HG03135 (cell line): ENCODE data around the gene OLFML1.
A peak's percentile ranks its signal among the peaks of the same experiment; 100 is the strongest.

ENCODE experiments used
- ATAC-seq: cut with Tn5 transposase; IDR thresholded peaks from one replicate; pipeline ENCODE4 v1.9.1; 2021; ENCODE audit warnings: mild to moderate bottlenecking, moderate library complexity; ENCODE audit not compliant: unreplicated experiment

The OLFML1 gene

DNA sequence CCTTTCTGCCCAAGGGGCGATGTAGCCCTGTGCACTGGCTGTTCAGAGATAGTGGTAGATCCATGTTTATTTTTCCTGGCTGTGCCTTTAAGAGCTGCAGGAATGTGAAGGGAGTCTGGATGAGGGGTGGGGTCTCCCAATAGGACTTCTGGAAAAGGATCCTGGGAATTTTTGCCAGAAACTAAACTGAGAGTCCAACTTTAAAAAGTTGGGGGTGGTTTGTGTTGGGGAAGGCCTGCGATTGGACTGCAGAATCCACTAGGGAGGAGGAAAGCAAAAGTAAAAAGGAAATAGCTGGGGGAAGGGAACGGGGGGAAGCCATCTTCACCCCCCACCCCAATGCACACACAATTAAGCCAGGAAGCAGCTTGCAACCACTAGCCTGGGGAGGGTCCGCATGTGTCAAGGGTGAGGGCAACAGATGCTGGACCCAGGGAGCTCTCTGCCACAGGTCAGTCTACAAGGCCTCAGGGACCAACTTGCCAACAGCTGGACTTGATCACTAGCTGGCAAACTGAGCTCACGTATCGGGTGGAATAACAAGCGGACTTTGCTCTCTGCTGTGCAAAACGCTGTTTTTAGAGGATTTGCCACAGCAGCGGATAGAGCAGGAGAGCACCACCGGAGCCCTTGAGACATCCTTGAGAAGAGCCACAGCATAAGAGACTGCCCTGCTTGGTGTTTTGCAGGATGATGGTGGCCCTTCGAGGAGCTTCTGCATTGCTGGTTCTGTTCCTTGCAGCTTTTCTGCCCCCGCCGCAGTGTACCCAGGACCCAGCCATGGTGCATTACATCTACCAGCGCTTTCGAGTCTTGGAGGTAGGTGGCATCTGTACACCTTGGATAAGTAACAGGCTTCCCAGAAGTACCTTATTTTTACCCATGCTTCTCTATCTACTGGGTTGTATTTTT, at the start of gene OLFML1:
OLFML1 (plus strand) TSS at position 321 of the 912 bp plus-strand sequence; CDS start at position 691, 370 bp downstream.
- ATAC-seq: no peak

DNA sequence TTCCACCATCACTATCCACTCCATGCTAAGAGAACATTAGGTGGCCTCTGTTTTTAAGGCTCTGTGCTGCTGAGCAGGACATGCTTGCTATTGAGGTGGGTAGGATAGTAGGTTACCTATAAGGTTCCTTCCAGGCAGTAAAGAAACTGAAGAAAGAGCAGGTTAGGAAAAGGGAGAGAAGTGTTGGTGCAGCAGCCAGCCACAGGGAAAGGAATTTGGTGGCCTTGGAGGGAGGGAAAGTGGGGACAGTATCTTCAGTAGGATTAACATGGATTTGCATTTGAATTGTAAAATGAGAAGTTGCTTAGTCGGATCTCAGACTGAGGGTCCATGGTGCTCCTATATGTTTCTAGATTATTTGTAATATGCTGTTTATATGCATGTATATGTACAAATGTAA, 49.2 kb upstream of the OLFML1 start:
- ATAC-seq: no peak

DNA sequence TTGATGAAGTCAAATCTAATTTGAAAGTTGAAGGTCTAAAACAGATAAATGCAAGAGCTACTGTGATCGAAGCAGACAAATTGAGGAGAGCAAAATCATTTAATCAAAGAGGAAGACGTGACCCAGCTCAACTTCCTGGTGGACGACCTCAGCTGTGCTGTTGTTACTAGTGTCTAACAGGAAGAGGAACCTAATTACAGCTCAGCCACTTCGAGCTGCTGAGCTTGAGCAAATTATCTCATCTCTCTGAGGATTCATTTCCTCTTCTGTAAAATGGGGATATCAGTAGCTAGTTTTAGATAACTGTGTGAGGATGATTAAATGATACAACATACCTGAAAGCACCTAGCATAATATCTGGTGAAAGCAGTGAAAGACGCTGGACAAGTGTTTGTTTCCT, 48.6 kb upstream of the OLFML1 start:
- peak; percentile 71 for ATAC-seq

DNA sequence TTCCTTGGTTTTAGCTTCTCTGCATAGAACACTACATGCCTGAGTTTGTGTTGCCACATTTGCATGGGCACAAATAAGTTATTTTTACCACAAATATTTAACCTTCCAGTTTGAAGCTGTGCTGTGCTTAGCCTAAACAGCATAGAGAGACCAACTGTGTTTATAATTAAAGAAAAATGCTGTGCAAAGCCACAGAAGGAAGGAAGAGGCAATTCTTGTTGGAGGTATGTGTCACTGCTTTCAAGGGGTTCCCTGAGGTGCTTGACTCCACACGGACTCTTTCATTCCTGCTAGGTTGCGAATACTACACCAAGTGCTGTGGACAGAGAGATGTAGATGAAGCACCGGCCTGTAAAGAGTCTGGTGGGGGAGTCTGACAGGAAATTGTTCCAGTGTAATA, 47.6 kb upstream of the OLFML1 start:
- no peak for ATAC-seq

DNA sequence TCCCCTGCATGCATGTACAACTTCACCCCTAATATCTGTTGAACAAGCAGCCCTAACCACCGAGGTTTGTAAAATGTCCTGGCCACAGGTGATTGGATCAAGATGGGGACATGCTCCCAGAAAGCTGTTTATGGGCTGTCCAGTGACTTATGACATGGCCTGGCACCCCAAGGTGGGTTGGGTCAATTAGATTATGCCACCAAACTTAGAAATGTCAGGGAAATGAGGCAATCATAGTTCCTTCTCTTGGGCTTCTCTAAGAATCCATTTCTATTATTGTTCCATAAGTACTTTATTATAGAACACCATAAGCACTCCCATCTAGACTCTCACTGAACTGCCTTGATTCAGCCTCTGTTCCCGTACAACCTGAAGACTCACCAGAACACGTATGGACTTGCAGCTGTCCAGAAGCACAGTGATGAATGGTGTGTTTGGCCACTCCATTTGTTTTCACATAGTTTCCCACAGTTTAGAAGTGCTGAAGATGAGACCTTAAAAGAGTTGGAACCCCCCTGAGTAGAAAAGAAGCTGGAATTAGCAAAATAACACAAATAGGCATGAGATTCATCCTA, 45.5 kb upstream of the OLFML1 start:
- ATAC-seq: no peak

DNA sequence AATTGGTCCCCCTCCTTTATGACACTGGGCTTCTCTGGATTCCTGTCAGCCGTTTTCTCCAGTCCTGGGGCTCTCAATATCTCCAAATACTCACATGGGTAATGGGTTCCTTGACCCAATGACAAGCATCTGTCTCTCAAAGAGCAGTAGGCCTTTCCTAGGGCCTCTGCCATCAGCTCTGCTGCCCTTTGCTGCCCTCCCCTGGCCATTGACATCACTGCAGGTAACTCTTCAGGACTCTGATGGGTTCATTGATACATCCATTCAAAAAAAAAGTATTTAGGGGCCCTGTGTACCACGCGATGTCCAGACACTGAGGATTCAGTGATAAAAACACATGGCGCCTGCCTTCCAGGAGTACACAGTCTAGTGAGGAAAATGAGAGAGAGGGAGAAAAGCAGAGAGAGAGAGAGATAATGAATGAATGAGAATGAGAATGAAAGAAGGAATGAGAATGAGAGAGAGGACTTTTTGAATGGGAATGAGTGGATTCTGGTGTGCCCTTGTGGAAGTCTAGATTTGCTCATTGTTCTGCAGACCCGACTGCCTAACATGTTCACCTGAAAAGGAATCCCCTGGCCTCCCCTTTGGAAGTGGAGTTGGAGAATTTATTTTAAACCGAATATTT, 42.6 kb upstream of the OLFML1 start:
- ATAC-seq: peak; percentile 95

DNA sequence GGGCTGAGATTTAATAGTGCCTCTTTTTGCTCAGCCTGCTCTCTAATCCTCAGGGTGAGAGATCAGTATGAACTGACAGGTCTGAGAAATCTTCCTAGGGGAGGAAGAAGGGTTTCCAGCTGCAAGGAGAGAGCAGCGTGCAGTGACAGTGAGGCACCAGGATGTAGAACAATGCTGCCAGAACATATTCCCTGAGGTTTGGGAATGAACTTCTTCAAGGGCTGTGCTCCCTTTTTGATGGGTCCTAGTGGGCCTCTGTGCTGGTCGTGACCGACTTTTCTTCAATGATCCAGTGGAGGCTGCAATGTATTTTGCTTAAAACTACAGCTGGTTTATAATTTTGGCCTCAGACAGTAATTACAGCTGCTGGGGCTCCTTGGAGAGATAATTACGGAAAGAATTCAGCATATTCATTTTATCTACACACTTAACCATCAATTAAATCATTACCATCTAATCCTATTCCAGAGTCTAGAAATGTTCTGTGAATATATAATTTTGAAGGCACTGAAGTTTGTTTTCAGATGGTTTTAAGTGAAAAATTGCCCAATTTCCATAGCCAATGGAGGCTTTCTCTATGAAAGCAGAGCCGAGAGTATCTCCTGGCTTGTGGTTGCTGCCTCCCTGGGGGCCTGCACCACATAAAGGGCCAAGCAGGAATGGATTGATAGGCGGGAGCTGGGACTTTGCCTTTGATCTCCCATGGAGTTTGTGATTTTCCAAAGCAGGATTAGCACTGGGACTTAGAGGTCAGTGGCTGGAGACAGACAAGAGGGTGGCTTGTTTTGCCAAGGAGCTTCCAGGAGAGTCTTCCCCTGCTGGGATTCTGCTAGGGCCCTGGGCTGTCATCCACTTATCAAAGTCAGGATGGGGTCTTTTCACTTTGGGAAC, 41.0 kb upstream of the OLFML1 start:
- no peak for ATAC-seq

DNA sequence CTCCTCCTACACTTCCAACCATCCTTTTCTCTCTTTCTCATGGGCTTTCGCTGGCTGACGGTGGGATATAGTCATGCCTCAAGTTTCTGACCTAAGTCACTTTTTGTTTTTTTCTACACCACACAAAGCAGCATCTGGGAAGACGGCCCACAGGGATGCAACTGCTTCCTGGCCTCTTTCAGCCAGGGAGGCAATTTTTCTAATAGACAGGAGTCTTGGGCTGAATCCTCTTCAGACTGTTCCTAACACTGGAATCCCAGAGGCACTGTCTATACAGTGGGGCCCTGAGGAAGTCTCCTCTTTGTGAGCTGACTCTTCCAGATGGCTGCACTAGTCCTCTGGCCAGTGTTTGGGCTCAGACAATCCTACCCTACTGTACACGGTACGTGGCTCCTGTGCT, 39.7 kb upstream of the OLFML1 start:
- no peak for ATAC-seq

DNA sequence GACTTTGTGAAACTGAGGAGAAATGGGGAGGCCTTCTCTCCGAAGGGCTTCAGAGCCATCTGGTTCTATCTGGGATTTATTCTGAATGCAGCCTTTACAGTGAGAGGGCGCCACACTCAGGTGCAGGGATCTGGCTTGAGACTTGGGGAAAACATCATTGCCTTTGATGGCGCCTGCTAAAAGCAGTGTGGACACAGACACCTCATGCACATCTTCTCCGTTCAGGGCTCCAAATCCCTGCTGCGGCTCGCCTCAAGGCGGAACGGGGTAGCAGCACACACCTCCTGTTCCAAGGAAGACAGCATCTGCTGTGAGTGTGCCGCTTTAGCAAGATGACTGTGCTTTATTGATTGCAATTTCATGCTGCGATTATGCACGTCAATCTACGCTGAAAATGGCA, 37.1 kb upstream of the OLFML1 start:
- no peak for ATAC-seq

DNA sequence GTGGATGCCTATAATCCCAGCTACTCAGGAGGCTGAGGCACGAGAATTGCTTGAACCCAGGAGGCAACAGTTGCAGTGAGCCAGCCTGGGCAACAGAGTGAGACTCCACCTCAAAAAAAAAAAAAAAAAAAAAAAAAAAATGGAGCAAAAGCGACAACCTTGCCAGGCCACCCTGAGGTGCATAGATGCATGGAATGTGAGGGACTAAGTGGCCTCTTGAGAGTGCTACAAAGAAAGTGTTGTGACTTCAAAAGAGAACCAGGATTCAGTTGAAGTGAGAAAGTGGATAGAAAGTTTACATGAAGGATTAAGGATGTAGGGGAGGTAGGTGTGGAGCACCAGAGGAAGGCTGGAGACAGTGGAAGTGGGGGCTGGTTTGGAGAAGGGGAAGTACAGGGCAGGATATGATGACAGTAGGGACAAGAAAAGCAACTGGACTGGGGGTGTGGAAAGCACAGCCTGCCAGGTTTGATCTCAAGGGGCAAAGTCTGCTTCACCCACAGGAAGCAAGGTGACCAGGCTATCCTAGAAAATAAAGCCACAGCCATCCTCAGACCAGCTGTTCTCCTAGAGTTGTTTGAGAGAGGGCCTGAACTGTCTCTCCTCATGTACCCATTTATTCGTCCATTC, 36.0 kb upstream of the OLFML1 start:
- no peak for ATAC-seq

DNA sequence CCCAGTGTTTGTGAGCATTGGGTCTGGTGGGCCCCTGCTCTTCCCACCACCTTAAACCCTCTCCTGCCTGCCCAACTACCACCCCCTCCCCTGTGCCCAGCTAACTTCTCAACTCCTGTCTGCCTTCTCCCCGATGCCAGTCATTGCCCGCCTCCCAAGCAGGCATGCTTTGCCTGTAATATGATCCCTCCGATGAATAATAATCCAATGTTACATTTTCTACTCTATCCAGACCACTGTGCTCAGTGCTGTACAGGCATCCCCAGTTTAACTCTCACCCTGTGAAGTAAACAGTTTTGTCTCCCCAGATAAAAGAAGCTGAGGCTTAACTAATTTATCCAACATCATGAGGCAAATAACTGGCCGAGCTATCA, 35.5 kb upstream of the OLFML1 start:
- ATAC-seq: no peak

DNA sequence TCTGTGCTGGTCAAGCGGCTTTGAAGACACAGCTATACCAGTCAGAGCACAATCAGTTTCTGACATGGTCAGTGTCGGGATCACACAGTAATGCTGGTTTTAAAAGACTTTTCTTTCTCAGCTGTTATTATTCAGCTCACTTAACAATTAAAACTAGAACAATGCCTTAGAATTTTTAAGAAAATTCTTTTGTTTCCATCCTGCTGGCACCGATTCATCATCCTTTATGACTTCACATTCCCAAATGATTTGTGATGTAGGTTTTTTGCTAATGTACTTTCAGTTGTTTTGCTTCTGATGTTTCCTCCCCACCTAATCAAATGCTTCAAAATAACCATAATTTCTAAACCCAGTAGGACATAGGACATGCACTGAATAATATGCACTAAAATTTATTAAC, 34.5 kb upstream of the OLFML1 start:
- ATAC-seq: no peak

DNA sequence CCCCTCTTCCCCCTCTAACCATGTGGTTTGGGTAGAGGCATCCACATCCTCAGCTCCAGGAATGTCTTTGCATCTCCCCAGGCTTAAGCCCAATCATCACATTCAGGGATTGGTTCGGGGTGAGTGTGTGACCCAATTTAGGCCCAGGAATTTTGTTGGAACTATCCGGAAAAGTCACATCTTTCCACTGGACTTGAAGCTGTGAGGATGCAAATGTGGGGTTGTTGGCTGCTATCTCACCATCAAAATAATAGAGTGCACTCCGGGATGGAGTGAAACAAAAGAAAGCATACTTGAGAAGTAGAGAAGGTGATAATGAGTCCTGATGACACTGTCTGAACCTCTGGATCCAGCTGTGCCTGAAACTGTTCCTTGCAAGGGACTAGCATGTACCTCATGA, 33.8 kb upstream of the OLFML1 start:
- no peak for ATAC-seq

DNA sequence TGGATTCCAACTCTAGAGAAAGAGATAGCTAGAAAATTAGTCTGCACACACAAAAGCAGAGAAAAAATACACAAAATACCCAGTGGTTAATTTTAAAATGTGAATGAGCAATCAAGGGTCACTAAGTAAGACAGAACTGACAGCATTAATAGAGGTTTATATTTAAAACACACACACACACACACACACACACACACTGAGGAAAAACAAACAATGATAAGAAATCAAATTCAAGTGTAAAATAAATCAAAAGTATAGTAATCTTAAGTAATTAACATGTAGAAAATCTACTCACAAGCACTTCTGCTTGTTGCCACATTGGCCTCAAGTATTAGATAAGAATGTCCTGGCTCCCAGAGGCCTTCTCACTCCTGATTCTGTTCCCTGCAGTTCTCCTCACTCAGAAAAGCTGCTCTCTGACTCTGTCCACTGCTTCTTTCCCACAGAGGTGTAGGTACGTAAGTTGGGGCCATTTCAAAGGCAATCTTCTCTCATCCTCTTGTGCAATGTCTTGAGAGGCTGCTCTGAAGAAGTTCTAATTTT, 33.3 kb upstream of the OLFML1 start:
- ATAC-seq: no peak

DNA sequence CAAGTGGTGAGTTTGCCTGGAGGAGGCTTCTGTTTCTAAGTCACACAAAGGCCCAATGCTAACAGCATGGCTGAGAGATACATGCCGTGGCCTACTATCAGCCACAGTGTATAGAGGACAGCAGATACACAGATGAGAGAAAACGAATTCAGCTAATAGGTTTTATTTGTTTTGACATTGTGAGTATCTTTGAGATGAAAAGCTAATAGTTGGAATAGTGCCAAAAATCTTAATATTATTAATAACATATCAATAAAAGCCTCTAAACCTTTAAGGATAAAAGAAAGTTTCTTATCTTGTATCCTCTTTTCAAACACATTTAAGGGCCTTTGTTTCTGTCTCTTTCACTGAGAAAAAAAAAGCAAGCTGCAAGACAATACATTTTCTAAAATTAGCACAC, 30.5 kb upstream of the OLFML1 start:
- ATAC-seq: no peak

DNA sequence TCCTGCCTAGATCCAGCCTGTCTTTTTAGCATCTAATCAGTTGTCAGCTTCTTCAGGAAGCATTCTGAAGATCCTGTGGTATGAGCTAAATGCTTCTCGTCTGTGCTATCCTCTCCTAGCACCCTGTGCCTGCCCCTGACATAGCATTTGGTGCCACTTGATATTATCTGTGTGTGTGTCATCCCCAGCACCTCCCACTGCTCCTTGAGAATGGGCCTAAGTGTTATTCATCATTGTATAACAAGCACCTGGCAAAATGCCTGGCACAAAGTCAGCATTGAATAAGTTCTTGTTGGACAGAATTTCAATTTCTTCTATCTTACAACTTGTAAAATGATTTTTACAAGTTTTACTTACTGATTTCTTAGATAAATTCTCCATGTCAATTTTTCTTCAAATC, 28.1 kb upstream of the OLFML1 start:
- ATAC-seq: no peak

DNA sequence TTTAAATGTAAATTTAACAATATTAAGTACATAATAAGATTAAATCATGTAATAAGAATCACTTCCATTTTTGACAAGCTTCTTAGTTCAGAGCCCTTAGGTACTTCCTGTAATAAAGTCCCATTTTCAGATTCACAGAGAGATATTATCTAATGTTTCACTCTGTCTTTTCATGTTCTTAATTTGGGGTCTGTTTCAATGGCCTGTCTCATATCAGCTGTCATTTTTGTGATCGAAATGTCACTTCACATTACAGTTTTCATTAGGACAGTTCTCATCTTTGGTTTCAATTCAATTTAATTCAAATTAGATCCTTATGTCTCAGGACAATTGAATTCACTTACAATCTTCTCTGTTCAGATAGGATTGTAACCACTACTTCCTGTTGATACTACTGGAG, 22.6 kb upstream of the OLFML1 start:
- no peak for ATAC-seq

DNA sequence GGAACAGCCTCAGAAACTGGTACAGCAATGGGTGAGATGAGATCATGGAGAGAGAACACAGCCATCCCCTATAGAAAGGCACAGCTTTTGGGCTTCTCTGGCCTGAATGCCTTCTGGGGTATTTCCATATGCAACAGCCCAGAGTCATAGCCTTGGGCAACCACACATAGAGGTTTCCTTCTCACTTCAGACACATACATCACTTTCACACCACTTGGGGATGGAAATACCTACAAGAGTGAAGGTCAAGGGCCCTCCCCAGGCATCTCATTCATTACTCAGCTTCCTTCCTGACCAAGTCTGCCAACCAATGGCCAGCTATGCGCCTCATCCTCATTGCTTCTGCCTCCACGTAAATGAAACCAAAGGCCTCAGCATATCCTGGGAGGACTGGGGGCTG, 17.7 kb upstream of the OLFML1 start:
- peak; percentile 48 for ATAC-seq

DNA sequence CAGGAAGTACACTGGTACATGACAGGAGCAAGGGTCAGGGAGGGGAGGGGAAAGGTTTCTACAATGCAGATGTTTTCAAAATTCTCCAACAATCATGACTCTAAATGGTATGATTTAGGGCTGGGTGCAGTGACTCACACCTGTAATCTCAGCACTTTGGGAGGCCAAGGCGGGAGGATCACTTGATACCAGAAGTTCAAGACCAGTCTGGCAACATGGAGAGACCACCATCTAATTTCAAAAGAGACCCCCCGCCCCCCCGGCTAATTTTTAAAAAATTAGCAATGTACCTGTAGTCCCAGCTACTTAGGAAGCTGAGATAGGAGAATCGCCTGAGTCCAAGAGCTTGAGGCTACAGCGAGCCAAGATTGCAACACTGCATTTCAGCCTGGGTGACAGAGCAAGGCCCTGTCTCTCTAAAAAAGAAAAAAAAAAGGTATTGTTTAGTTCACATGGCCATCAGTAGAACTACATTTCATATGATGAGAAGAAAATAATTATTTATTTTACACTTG, 15.9 kb upstream of the OLFML1 start:
- no peak for ATAC-seq

DNA sequence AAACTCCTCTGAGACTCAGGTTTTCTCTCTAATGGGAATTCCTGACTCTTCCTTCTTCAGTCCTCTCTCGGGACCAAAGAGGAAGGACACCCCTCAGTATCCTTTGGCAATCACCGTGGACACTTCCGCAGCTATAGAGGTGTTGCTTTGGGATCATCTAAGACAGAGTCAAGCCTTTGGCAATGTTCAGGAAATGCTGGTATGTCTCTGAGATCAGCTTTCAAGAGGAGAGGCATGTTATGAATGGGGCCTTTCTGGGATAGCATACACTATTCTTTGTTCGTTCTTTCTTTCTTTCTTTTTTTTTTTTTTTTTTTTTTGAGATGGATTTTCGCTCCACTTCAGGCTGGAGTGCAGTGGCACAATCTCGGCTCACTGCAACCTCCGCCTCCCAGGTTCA, 14.2 kb upstream of the OLFML1 start:
- ATAC-seq: no peak
